ENCODE measurements around the gene NANOS2. TPM values are rescaled to one million over a fixed set of nuclear protein-coding genes. Genes with fewer than 3 reads are reported as not detected.
"Not testable (repeated sequence)": the region's sequence is repeated elsewhere in the genome, so short reads cannot be mapped to it uniquely, and the experiment has no call there.

Gene NANOS2
- total RNA-seq, 1 experiment from 2014 or later = not detected

- no peak for DNase-seq (ENCODE audit: low read depth)
Observed at GRCh38 chr19:45876411-45877197, 38.0 kb downstream of the NANOS2 start.

GRCh38 chr19:45876161-45876410 is 38.5 kb downstream of the NANOS2 start:
- no peak for DNase-seq (ENCODE audit: low read depth)

- no peak for DNase-seq (ENCODE audit: low read depth)
Observed at GRCh38 chr19:45874620-45874966, 40.0 kb downstream of the NANOS2 start.

- no peak for DNase-seq (ENCODE audit: low read depth)
Observed at GRCh38 chr19:45873219-45873772, 41.3 kb downstream of the NANOS2 start.

DNA sequence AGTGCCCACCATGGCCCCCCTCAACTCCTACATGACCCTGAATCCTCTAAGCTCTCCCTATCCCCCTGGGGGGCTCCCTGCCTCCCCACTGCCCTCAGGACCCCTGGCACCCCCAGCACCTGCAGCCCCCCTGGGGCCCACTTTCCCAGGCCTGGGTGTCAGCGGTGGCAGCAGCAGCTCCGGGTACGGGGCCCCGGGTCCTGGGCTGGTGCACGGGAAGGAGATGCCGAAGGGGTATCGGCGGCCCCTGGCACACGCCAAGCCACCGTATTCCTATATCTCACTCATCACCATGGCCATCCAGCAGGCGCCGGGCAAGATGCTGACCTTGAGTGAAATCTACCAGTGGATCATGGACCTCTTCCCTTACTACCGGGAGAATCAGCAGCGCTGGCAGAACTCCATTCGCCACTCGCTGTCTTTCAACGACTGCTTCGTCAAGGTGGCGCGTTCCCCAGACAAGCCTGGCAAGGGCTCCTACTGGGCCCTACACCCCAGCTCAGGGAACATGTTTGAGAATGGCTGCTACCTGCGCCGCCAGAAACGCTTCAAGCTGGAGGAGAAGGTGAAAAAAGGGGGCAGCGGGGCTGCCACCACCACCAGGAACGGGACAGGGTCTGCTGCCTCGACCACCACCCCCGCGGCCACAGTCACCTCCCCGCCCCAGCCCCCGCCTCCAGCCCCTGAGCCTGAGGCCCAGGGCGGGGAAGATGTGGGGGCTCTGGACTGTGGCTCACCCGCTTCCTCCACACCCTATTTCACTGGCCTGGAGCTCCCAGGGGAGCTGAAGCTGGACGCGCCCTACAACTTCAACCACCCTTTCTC is 42.3 kb downstream of the NANOS2 start:
- no peak for DNase-seq (ENCODE audit: low read depth)

- DNase-seq (ENCODE audit: low read depth) = no peak
Observed at GRCh38 chr19:45870798-45871197, 43.8 kb downstream of the NANOS2 start.

DNA sequence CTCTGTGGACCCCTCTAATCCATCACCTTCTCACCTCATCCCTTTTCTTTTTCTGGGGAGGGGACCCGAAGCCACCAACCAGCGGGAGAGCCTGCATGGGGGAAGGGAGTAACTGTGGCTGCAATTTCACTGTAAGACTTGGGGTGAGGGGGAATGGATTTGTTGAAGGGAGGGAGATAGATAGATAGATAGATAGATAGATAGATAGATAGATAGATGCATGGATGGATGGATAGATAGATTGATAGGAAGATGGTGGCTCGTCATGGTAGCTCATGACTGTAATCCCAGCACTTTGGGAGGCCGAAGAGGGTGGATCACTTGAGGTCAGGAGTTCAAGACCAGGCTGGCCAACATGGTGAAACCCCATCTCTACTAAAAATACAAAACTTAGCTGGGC is 47.3 kb downstream of the NANOS2 start:
- not testable (repeated sequence) for DNase-seq (ENCODE audit: low read depth)

DNA sequence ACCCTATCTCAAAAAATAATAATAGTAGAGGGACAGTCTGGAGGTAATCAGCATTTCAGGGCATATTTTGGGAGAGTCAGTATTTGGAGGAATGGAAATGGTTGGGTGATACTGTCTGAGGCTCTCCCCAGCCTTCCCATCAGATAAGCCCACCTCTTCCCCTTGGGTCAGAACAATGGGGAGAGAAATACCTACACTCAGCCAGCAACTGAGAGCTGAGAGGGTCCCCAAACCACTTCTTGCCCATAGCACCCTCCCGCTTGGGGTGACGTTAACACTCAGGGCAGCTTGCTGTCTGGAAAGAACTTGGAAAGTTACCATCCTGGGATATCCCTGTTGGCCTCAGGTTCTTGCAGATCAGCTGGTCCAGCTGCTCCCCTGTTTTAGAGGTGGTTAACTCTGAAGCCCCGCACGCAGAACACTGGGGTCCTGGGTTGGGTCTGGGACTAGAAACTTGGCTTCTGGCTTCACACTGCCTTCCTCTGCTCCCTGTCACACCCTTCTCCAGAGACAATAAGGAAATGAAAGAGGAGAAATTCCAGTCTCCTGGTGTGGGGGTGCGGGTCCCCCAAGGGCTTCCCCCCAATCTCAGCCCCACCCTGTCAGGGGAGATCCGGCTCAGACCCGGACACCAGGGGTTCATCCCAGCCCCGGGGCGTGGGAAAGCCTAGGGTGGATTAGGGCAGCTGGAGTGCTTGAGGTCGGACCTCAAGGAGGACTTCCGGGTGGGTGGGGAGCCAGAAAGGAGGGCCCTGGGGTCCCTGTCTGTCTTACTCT is 48.0 kb downstream of the NANOS2 start:
- DNase-seq (ENCODE audit: low read depth) = no peak

- no peak for DNase-seq (ENCODE audit: low read depth)
Observed at GRCh38 chr19:45865269-45865948, 49.2 kb downstream of the NANOS2 start.

- DNase-seq (ENCODE audit: low read depth) = no peak
Observed at GRCh38 chr19:45864629-45865082, 49.9 kb downstream of the NANOS2 start.

GRCh38 chr19:45863840-45864628 is 50.5 kb downstream of the NANOS2 start, which contains the start of gene FOXA3:
Gene FOXA3, plus strand, starts transcription at chr19:45864326. Its CDS starts 131 bp downstream, at chr19:45864457.
- DNase-seq (ENCODE audit: low read depth) = peak; percentile 53

DNA sequence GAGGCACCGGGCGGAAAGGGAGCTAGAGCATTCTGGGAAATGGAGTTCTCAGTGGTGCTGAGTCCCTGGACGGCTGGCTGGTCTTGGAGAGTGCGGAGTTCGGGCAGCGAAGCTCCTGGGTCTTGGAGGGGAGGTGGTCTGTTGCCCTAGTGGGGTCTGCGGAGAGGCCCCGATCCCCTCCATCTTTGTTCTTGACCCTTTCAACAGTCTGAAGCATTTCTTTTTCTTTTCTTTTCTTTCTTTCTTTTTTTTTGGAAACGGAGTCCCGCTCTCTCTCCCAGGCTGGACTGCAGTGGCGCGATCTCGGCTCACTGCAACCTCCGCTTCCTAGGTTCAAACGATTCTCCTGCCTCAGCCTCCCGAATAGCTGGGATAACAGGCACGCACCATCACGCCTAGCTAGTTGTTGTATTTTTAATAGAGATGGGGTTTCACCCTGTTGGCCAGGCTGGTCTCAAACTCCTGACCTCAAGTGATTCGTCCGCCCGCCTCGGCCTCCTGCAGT is 51.2 kb downstream of the NANOS2 start:
- DNase-seq (ENCODE audit: low read depth) = no peak

Other genes with a start within 250 kb of the NANOS2 start
- gene GIPR, start 246.6 kb downstream of the NANOS2 start, total RNA-seq (2014; rRNA removed; shearing (Covaris generic)) = 0.02 and 0.32 TPM in 2 replicates
- 294 and 342 TPM in 2 replicates for gene SNRPD2, start 222.8 kb downstream of the NANOS2 start, total RNA-seq (2014; rRNA removed; shearing (Covaris generic))
- gene QPCTL, start 222.1 kb downstream of the NANOS2 start, total RNA-seq (2014; rRNA removed; shearing (Covaris generic)) = 12.8 and 25.3 TPM in 2 replicates
- gene FBXO46, start 183.9 kb downstream of the NANOS2 start, total RNA-seq (2014; rRNA removed; shearing (Covaris generic)) = 4.4 and 6.9 TPM in 2 replicates
- gene MEIOSIN, start 181.3 kb downstream of the NANOS2 start, total RNA-seq (2014; rRNA removed; shearing (Covaris generic)) = 0.25 TPM in 1 of 2 replicates, not detected in the other
- gene SIX5, start 145.5 kb downstream of the NANOS2 start, total RNA-seq (2014; rRNA removed; shearing (Covaris generic)) = 8.7 and 14.8 TPM in 2 replicates
- gene DMPK, start 132.3 kb downstream of the NANOS2 start, total RNA-seq (2014; rRNA removed; shearing (Covaris generic)) = 22.7 and 40.4 TPM in 2 replicates
- 16.0 and 38.2 TPM in 2 replicates for gene DMWD, start 121.9 kb downstream of the NANOS2 start, total RNA-seq (2014; rRNA removed; shearing (Covaris generic))
- gene RSPH6A, start 99.5 kb downstream of the NANOS2 start, total RNA-seq (2014; rRNA removed; shearing (Covaris generic)) = not detected in 2 replicates
- gene SYMPK, start 51.6 kb downstream of the NANOS2 start, total RNA-seq (2014; rRNA removed; shearing (Covaris generic)) = 35.9 and 36.5 TPM in 2 replicates
- gene FOXA3, start 50.5 kb downstream of the NANOS2 start, total RNA-seq (2014; rRNA removed; shearing (Covaris generic)) = 0.27 TPM in 1 of 2 replicates, not detected in the other
- gene IRF2BP1, start 28.6 kb downstream of the NANOS2 start, total RNA-seq (2014; rRNA removed; shearing (Covaris generic)) = 10.7 and 29.4 TPM in 2 replicates
- 1.0 and 4.7 TPM in 2 replicates for gene MYPOP, start 12.2 kb downstream of the NANOS2 start, total RNA-seq (2014; rRNA removed; shearing (Covaris generic))
- 0.10 TPM in 2 replicates for gene NOVA2, start 59.1 kb upstream of the NANOS2 start, total RNA-seq (2014; rRNA removed; shearing (Covaris generic))
- 4.0 and 7.8 TPM in 2 replicates for gene CCDC61, start 80.7 kb upstream of the NANOS2 start, total RNA-seq (2014; rRNA removed; shearing (Covaris generic))
- not detected in 2 replicates for gene PGLYRP1, start 108.3 kb upstream of the NANOS2 start, total RNA-seq (2014; rRNA removed; shearing (Covaris generic))
- gene IGFL4, start 126.2 kb upstream of the NANOS2 start, total RNA-seq (2014; rRNA removed; shearing (Covaris generic)) = not detected in 2 replicates
- not detected in 2 replicates for gene IGFL3, start 209.9 kb upstream of the NANOS2 start, total RNA-seq (2014; rRNA removed; shearing (Covaris generic))
- not detected in 2 replicates for gene IGFL2, start 233.5 kb upstream of the NANOS2 start, total RNA-seq (2014; rRNA removed; shearing (Covaris generic))

Data from M059J (cell line).